GM12878 (cell line): ENCODE results near the gene SERINC5. TPM values are rescaled to one million over a fixed set of nuclear protein-coding genes. Genes with fewer than 3 reads are reported as not detected.

Experiments used
- ATAC-seq: fragments of 200-7000 bp; cut with Tn5 transposase; 3 replicates; pipeline ENCODE4 v1.9.1; 2020; ENCODE audit warnings: mild to moderate bottlenecking, moderate library complexity
- BruUV-seq: library from RNA; stranded (reverse); fragments of 400-500 nt; replicated peaks from 2 replicates; lab custom pipeline; 2021; lab: Mats Ljungman, UMichigan
- CTCF ChIA-PET: fragments of 300-600 bp; sonication (Branson Sonifier 250); formaldehyde crosslinking; extraction: SDS; loops from one replicate; lab custom pipeline; 2021; ENCODE audit warnings: inconsistent platforms; lab: Yijun Ruan, JAX
- POLR2A ChIA-PET: fragments of 350-600 bp; formaldehyde crosslinking; extraction: SDS; loops from one replicate; lab custom pipeline; 2021; ENCODE audit warnings: inconsistent platforms; lab: Charles Lee
- RAD21 ChIA-PET: fragments of 300-600 bp; sonication (Branson Sonifier 250); formaldehyde crosslinking; loops from one replicate; lab custom pipeline; 2023; ENCODE audit warnings: antibody characterized with exemption; ENCODE audit not compliant: unreplicated experiment; lab: Charles Lee
- SMC1A ChIA-PET: fragments of 300-600 bp; sonication (Branson Sonifier 250); formaldehyde crosslinking; loops from one replicate; lab custom pipeline; 2023; ENCODE audit not compliant: unreplicated experiment, uncharacterized antibody; lab: Charles Lee
- DNase-seq: peaks from one replicate; pipeline ENCODE4 v3.0.0-alpha.2; 2011; ENCODE audit warnings: low read depth, low spot score
- FAIRE-seq: peaks from 3 replicates; lab custom pipeline; 2011; peaks lifted over from hg19 to GRCh38; lab: Jason Lieb, UNC
- H2AFZ ChIP-seq: 2 replicates; pipeline ENCODE4 v1.6.0; 2011; ENCODE audit warnings: low read depth, low read length, control low read depth; ENCODE audit not compliant: control insufficient read depth
- H3K27ac ChIP-seq: 2 replicates; pipeline ENCODE4 v1.5.1; 2011; ENCODE audit warnings: control low read depth; ENCODE audit not compliant: control insufficient read depth, insufficient read depth
- H3K27me3 ChIP-seq, 2 experiments: replicated peaks in 1 of 2; 2 replicates each; pipeline versions ENCODE4 v1.6.0 to v1.6.1; 2011; ENCODE audit warnings: low read length in 1 of 2; ENCODE audit not compliant: control insufficient read depth in 2 of 2, insufficient read depth in 2 of 2
- H3K36me3 ChIP-seq, 2 experiments: 2 replicates each; pipeline ENCODE4 v1.5.1; 2011; ENCODE audit warnings: low read length in 1 of 2; ENCODE audit not compliant: control insufficient read depth in 2 of 2, insufficient read depth in 2 of 2
- H3K4me1 ChIP-seq: 2 replicates; pipeline ENCODE4 v1.6.1; 2011; ENCODE audit warnings: mild to moderate bottlenecking, low read length, moderate library complexity, mixed read lengths; ENCODE audit not compliant: control insufficient read depth, insufficient read depth
- H3K4me2 ChIP-seq: 2 replicates; pipeline ENCODE4 v1.6.0; 2011; ENCODE audit warnings: control low read depth; ENCODE audit not compliant: control insufficient read depth, insufficient read depth
- H3K4me3 ChIP-seq: fragments of 200-600 bp; sonication (generic); 2 replicates; pipeline ENCODE4 v1.5.1; 2016
- H3K79me2 ChIP-seq: 2 replicates; pipeline ENCODE4 v1.6.0; 2011; ENCODE audit warnings: low read length; ENCODE audit not compliant: control insufficient read depth, insufficient read depth
- H3K9ac ChIP-seq: 2 replicates; pipeline ENCODE4 v1.8.0; 2011; ENCODE audit warnings: low read length, control low read depth, mixed read lengths; ENCODE audit not compliant: control insufficient read depth, insufficient read depth
- H3K9me3 ChIP-seq: replicated peaks from 3 replicates; pipeline ENCODE4 v1.5.1; 2011; ENCODE audit warnings: mild to moderate bottlenecking, low read length; ENCODE audit not compliant: control insufficient read depth, insufficient read depth
- H4K20me1 ChIP-seq: 2 replicates; pipeline ENCODE4 v1.6.0; 2011; ENCODE audit not compliant: control insufficient read depth, insufficient read depth
- CEBPB ChIP-seq, 2 experiments: fragments of 150-350 bp in 1 of 2; IDR thresholded peaks; 2 replicates each; pipeline ENCODE4 v1.6.1; 2012 to 2014; ENCODE audit warnings: low read depth in 2 of 2, low read length in 2 of 2, borderline replicate concordance in 1 of 2, inconsistent platforms in 1 of 2
- CHD2 ChIP-seq: IDR thresholded peaks from 2 replicates; pipeline ENCODE4 v1.6.1; 2011; ENCODE audit warnings: low read depth, low read length, improper control_type of control experiment, borderline replicate concordance
- LARP7 ChIP-seq: fragments of 450-650 bp; IDR thresholded peaks from 2 replicates; pipeline ENCODE4 v1.6.1; 2017; ENCODE audit warnings: mild to moderate bottlenecking
- PAX8 ChIP-seq: fragments of 450-650 bp; IDR thresholded peaks from 2 replicates; pipeline ENCODE4 v1.6.1; 2017; ENCODE audit warnings: mild to moderate bottlenecking, moderate library complexity
- RFX5 ChIP-seq: IDR thresholded peaks from 2 replicates; pipeline ENCODE4 v1.6.1; 2011; ENCODE audit warnings: low read depth, low read length, improper control_type of control experiment
- SMAD1 ChIP-seq: fragments of 450-650 bp; IDR thresholded peaks from 2 replicates; pipeline ENCODE4 v1.6.1; 2018; ENCODE audit warnings: mild to moderate bottlenecking, low read depth; ENCODE audit not compliant: partially characterized antibody
- TCF12 ChIP-seq: IDR thresholded peaks from 2 replicates; pipeline ENCODE4 v1.6.1; 2011; ENCODE audit warnings: low read depth, mild to moderate bottlenecking, low read length
- WGBS: methylation state at CpG from one replicate; pipeline ENCODE4 v1.1.6; 2016; ENCODE audit warnings: low lambda C conversion rate; ENCODE audit not compliant: insufficient replicate concordance, insufficient coverage; ENCODE audit errors: missing lambda C conversion rate; 5-methylcytosine and 5-hydroxymethylcytosine counted together
- in situ Hi-C: fragments of 300-500 bp; cut with MboI; formaldehyde crosslinking; loops from 9 replicates; pipeline ENCODE4 v1.14.3; 2018; ENCODE audit warnings: mixed read lengths
- intact Hi-C: fragments of 100-400 bp; cut with micrococcal nuclease; formaldehyde crosslinking; loops from one replicate; pipeline ENCODE4 v1.14.2; 2022; ENCODE audit not compliant: unreplicated experiment
- polyA plus RNA-seq, 11 experiments: library from polyadenylated mRNA; depleted of rRNA in 4 of 11; unstranded in 6 of 11; stranded (reverse) in 5 of 11; fragments of >200 nt; fragmentation: Nextera tagmentation in 4 of 11; fragmentation: Illumina TruSeq in 1 of 11; extraction: Ambion mirVana in 4 of 11; extraction: Trizol in 1 of 11; gene quantifications; 1 replicate in 1 of 11; 2 replicates in 10 of 11; pipeline versions ENCODE4 v1.2.1 to v1.2.3, GENCODE V29; 2011 to 2016; ENCODE audit warnings: inconsistent platforms in 2 of 11, missing spikeins in 2 of 11, low read depth in 1 of 11
- total RNA-seq, 4 experiments: library from RNA; depleted of rRNA in 3 of 4; stranded (reverse); fragments of >200 nt in 3 of 4; fragmentation: Illumina TruSeq in 1 of 4; extraction: Trizol in 1 of 4; gene quantifications; 2 replicates each; pipeline versions ENCODE4 v1.2.1 to v1.2.3, GENCODE V29; 2013 to 2021
- TF ChIP-seq, protein P1 (sequence below): IDR thresholded peaks from 2 replicates; pipeline ENCODE4 v1.6.1; 2012; ENCODE audit warnings: mild to moderate bottlenecking, low read depth, low read length
- TF ChIP-seq, protein P2 (sequence below): fragments of 450-650 bp; formaldehyde crosslinking; IDR thresholded peaks from 2 replicates; pipeline ENCODE4 v1.5.0; 2022; ENCODE audit warnings: mild to moderate bottlenecking, missing genetic modification characterization

SERINC5 gene
- total and polyA plus RNA-seq, 10 of the 15 experiments (the other 5 are each of a cell fraction or from before 2014, with no cell fraction given), result 0.66 to 7.0 (median 2.8) TPM

DNA sequence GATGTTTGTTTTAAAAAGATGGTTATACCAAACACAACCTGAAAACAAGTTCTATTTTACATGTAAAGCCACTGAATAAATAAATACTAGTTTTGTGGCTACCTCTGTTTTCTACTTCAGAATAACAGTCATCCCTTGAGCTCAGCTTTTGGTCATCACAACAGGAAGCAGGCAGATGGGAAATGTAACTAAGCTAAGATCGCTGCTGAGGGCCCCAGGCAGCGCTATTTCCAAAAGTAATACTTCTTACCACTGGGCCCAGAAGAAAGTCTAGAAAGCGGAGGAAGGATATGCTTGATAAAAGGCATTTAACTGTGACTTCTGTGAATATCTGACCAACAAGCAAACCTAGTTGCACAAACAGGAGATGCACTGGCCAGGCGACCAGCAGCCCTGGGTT lies 61.4 kb downstream of the SERINC5 start (continued):
- TF ChIP-seq RFX5 (no peak), PAX8 (no peak), TCF12 (no peak), SMAD1 (no peak), LARP7 (no peak)
- TF ChIP-seq, protein P1, sequence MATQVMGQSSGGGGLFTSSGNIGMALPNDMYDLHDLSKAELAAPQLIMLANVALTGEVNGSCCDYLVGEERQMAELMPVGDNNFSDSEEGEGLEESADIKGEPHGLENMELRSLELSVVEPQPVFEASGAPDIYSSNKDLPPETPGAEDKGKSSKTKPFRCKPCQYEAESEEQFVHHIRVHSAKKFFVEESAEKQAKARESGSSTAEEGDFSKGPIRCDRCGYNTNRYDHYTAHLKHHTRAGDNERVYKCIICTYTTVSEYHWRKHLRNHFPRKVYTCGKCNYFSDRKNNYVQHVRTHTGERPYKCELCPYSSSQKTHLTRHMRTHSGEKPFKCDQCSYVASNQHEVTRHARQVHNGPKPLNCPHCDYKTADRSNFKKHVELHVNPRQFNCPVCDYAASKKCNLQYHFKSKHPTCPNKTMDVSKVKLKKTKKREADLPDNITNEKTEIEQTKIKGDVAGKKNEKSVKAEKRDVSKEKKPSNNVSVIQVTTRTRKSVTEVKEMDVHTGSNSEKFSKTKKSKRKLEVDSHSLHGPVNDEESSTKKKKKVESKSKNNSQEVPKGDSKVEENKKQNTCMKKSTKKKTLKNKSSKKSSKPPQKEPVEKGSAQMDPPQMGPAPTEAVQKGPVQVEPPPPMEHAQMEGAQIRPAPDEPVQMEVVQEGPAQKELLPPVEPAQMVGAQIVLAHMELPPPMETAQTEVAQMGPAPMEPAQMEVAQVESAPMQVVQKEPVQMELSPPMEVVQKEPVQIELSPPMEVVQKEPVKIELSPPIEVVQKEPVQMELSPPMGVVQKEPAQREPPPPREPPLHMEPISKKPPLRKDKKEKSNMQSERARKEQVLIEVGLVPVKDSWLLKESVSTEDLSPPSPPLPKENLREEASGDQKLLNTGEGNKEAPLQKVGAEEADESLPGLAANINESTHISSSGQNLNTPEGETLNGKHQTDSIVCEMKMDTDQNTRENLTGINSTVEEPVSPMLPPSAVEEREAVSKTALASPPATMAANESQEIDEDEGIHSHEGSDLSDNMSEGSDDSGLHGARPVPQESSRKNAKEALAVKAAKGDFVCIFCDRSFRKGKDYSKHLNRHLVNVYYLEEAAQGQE, result no peak
- TF ChIP-seq, all 136 proteins: peak for 0

DNA sequence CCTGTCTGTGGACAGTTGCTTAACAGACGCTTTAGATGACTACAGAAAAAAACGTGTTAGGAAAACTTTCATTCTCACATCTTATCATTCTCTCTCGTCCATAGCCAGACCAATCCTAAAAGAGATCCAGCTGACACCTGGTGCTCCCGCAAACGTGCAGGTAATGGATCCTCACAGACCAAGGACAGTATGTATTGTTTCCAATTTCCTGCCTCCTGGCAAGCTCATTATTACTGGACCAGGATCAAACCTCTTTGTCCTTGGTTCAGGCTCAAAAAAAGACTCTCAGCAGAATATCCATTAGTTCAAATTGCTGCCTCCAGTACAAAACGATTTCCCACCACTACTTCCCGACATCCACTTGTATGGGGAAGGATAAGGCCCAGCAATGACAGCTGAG lies 62.4 kb downstream of the SERINC5 start:
- no peak for ATAC-seq
- DNase-seq, result no peak
- no peak overlapping the region for H3K4me2 ChIP-seq
- H2AFZ ChIP-seq, result no peak overlapping the region
- H3K9me3 ChIP-seq, result no peaks in the 10 kb centered on the region
- no peaks in the 10 kb centered on the region for H3K27me3 ChIP-seq
- peaks cover 18% of the 10 kb centered on the region; the same call in 1 of the 2 replicates for H3K4me1 ChIP-seq
- BruUV-seq, result no TSS peak
- TF ChIP-seq, protein P2, sequence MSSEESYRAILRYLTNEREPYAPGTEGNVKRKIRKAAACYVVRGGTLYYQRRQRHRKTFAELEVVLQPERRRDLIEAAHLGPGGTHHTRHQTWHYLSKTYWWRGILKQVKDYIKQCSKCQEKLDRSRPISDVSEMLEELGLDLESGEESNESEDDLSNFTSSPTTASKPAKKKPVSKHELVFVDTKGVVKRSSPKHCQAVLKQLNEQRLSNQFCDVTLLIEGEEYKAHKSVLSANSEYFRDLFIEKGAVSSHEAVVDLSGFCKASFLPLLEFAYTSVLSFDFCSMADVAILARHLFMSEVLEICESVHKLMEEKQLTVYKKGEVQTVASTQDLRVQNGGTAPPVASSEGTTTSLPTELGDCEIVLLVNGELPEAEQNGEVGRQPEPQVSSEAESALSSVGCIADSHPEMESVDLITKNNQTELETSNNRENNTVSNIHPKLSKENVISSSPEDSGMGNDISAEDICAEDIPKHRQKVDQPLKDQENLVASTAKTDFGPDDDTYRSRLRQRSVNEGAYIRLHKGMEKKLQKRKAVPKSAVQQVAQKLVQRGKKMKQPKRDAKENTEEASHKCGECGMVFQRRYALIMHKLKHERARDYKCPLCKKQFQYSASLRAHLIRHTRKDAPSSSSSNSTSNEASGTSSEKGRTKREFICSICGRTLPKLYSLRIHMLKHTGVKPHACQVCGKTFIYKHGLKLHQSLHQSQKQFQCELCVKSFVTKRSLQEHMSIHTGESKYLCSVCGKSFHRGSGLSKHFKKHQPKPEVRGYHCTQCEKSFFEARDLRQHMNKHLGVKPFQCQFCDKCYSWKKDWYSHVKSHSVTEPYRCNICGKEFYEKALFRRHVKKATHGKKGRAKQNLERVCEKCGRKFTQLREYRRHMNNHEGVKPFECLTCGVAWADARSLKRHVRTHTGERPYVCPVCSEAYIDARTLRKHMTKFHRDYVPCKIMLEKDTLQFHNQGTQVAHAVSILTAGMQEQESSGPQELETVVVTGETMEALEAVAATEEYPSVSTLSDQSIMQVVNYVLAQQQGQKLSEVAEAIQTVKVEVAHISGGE, result no peak
- no peak for TF ChIP-seq CEBPB (IDR thresholded peaks at IDR 0.05; ENCODE audit: borderline replicate concordance in 1 of 2, low read depth in 2 of 2, low read length in 2 of 2)
- TF ChIP-seq CHD2, result no peak
- no peak overlapping the region for H3K27ac ChIP-seq
- SMC1A ChIA-PET, result interaction anchor here (0.8 to 2.5 kb wide), 10 partner anchors 10 to 101 kb away, joined by 3 to 14 read pairs (median 4); no protein-coding TSS in a partner anchor
- intact Hi-C loops (no loop called here), in situ Hi-C loops (no loop called here)
- FAIRE-seq, result no peak
- WGBS, result 49% methylated on average over 7 of the region's 7 CpGs
- POLR2A ChIA-PET, result interaction anchor here (1.3 to 2.6 kb wide), 3 partner anchors 11 to 63 kb away, joined by 3 to 12 read pairs (median 4); partner anchors contain the start of gene SERINC5
- H4K20me1 ChIP-seq, result no peaks in the 10 kb centered on the region
- H3K36me3 ChIP-seq, result no peaks in the 10 kb centered on the region
- RAD21 ChIA-PET, result interaction anchor here (0.8 to 2.6 kb wide), 8 partner anchors 10 to 97 kb away, joined by 3 to 14 read pairs (median 4); partner anchors contain the start of gene SERINC5
- no peak overlapping the region for H3K4me3 ChIP-seq
- no peak overlapping the region for H3K9ac ChIP-seq
- H3K79me2 ChIP-seq, result no peaks in the 10 kb centered on the region
- CTCF ChIA-PET, result interaction anchor here (0.9 to 1.8 kb wide), 2 partner anchors 11 to 62 kb away, joined by 3 to 9 read pairs; partner anchors contain the start of gene SERINC5
